Choroid plexus epithelial cell (primary cell): ENCODE measurements around the gene MOV10L1.
"Not testable (repeated sequence)": the region's sequence is repeated elsewhere in the genome, so short reads cannot be mapped to it uniquely, and the experiment has no call there.

Source experiments
- DNase-seq: peaks from one replicate; pipeline ENCODE4 v3.0.0-alpha.2; 2010; ENCODE audit warnings: low read depth
- H3K4me3 ChIP-seq: 2 replicates; pipeline ENCODE4 v1.5.1; 2011; ENCODE audit warnings: low read depth, mild to moderate bottlenecking, control low read depth, low read length, moderate library complexity
- TF ChIP-seq, protein P1 (sequence below): conservative IDR thresholded peaks from 2 replicates; pipeline ENCODE4 v1.5.1; 2011; ENCODE audit warnings: low read depth, mild to moderate bottlenecking, control low read depth, inconsistent platforms, low read length, moderate library complexity

The MOV10L1 gene

DNA sequence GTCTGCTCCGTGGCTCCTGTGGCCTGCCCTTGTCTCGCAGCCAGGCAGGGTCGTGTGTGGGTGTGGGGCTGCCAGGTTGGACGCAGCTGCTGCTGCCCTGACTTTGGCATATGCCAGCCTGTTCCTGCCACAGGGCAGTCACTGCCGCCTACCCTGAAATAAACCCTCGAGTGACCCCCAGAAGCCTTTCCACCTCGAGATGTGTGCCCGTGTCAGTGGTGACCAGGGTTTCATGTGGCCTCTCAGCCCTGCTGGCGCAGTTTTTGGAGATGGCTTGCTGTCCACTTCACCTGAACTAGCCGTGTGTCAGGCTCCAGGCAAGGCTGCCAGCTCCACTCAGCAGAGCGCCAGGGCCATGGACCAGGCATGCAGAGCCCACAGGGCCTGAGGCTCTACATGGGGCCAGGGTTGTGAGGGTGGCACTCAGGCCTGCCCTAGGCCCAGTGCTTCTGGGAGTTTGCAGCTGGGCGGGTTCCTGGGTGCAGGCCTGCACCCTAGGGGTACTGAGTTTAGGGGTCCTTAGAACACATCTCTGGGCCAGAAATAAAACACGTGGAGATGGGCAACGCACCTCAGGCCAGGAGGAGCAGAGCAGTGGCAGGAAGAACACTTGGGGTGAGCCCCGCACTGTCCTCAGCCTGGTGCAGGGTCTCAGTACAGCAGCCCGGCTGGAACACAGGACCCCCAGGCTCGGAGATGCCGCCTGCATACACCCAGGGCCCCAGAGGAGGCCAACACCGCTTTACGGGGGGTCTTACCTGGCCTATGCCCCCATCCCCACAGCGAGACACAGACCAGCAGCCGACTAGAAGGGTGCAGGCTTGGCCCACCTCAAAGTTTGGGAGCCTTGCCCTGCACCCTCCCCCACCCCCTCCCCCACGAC, 71.9 kb downstream of the MOV10L1 start:
- no peak overlapping the region for H3K4me3 ChIP-seq
- TF ChIP-seq, protein P1, sequence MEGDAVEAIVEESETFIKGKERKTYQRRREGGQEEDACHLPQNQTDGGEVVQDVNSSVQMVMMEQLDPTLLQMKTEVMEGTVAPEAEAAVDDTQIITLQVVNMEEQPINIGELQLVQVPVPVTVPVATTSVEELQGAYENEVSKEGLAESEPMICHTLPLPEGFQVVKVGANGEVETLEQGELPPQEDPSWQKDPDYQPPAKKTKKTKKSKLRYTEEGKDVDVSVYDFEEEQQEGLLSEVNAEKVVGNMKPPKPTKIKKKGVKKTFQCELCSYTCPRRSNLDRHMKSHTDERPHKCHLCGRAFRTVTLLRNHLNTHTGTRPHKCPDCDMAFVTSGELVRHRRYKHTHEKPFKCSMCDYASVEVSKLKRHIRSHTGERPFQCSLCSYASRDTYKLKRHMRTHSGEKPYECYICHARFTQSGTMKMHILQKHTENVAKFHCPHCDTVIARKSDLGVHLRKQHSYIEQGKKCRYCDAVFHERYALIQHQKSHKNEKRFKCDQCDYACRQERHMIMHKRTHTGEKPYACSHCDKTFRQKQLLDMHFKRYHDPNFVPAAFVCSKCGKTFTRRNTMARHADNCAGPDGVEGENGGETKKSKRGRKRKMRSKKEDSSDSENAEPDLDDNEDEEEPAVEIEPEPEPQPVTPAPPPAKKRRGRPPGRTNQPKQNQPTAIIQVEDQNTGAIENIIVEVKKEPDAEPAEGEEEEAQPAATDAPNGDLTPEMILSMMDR = no peak
- DNase-seq = no peak

DNA sequence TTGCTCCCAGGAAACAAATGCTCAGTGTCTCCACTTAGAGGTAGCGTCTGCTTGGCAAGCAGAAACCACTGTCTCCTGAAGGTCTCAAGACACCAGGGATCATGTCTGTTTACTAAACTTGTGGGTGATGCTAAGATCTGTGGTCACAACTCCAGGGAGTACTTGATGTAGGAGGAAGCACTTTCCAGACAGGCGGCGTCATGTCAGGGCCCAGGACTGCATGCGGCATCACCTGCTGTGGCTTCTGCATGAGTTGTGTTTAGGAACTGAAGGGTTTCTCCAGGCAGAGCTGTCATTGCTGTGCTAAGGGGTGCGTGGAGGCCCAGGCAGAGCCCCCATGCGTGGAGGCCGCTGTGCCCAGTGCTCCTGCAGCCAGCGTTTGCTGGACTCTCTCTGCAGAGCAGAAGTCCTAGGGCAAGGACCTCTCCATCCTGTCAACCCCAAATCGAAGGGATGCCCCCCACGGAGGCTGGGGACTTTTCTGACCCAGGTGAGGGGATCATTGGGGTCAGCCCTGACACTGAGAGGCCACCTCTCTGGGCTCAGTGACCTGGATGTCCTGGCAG, 72.7 kb downstream of the MOV10L1 start:
- TF ChIP-seq, protein P1 = no peak
- no peak overlapping the region for H3K4me3 ChIP-seq
- DNase-seq = no peak

DNA sequence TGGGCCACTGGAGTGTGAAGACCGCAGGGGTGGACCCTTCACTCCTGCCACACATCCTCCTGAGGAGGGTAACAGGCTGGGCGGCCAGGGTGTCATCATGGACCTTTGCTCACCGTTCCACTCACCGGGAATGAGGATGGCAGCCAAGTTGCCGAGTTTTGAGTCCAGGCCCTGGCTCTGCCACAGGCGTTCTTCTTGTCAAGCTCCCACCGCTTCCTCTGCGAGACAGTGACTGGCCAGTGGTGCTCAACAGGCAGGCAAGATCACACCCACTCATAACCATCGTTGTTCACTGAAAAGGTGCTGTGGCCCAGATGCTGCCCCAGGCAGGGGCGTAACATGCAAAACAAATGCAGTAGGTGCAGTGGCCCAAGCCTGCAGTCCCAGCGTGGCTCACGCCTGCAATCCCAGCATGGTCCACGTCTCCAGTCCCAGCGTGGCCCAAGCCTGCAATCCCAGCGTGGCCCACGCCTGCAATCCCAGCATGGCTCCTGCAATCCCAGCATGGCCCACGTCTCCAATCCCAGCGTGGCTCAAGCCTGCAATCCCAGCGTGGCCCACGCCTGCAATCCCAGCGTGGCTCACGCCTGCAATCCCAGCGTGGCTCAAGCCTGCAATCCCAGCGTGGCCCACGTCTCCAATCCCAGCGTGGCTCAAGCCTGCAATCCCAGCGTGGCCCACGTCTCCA, 75.8 kb downstream of the MOV10L1 start:
- DNase-seq = no peak
- no peak overlapping the region for H3K4me3 ChIP-seq
- TF ChIP-seq, protein P1 = no peak

GRCh38 chr22:50167689-50168489, 78.1 kb downstream of the MOV10L1 start:
- no peak overlapping the region for H3K4me3 ChIP-seq
- TF ChIP-seq, protein P1 = no peak
- no peak for DNase-seq

GRCh38 chr22:50168490-50169180, 78.8 kb downstream of the MOV10L1 start:
- DNase-seq, H3K4me3 ChIP-seq: not testable (repeated sequence)

DNA sequence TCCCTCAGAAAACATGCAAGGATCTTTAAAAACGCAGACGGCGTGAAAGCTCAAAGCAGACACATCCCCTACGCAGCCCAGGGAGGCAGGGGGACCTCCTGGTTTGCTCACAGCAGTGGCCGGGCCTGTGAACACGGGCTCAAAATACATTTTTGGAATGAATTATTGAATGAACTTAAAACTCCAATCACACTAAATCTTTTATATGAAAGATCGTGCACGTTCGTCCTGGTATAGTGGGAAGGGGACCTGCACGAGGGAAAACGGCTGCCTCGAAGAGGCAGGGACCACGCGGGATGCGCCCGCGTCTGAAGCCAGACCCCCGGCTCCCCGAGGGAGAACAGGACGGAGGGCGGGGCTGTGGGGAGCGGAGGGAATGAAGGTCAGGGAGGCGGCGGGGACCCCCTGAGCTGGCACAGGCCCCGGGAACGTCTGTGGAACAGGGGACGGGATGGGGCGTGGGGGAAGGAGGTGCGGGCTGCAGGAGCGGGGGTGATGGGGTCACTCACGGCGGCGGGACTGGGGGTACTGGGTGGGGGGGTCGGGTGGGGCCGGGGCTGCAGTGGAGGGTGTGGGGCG, 79.5 kb downstream of the MOV10L1 start:
- H3K4me3 ChIP-seq = peak overlapping the region; percentile 46
- no peak for DNase-seq
- TF ChIP-seq, protein P1 = no peak
